SH-SY5Y (cell line): ENCODE measurements around the gene SHANK1.

Experiments
- GATA2 ChIP-seq: IDR thresholded peaks from 2 replicates; pipeline ENCODE4 v1.6.1; 2011; ENCODE audit warnings: mild to moderate bottlenecking, low read depth, low read length
- GATA3 ChIP-seq: IDR thresholded peaks from 2 replicates; pipeline ENCODE4 v1.6.1; 2011; ENCODE audit warnings: low read depth, mild to moderate bottlenecking, low read length, moderate library complexity

SHANK1 gene

DNA sequence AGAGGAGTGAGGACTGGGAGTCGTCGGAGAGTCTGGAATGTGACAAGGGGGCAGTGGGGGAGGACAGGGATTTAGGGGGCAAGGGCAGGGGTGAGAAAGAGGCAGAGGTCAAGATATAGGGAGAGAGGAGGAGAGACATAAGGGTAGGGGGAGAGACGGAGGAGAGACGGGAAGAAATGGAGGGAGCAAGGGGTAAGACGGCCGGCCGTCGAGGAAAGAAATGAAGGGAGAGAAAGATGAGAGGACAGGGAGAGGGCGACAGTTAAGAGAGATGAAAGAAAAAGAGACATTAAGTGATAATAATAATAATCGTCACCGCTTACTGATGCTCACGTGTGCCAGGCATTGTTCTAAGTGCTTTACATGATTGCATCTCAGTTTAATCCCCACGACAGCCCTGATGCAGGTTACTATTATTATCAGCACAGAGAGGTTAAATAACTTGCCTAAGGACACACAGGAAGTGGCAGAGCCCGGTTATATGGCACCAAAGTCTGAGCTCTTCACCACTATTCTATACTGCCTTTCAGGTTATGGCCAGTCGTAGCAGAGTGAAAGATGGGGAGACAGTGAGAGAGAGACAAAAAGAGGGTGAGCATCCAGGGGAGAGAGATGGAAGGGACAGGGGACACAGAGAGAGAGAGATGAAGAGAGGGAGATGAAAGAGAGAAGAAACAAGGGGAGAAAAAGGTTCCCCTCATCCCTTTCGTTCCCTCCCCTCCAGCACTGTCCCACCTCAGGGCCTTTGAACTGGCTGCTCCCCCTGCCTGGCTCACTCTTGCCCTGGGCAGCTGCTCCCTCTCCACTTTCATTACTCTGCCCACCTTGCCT is 56.7 kb downstream of the SHANK1 start:
- TF ChIP-seq GATA3 (no peak), GATA2 (no peak)

- no peak for TF ChIP-seq GATA2
- TF ChIP-seq GATA3, result no peak
Observed at GRCh38 chr19:50661766-50662650, 57.6 kb downstream of the SHANK1 start.

DNA sequence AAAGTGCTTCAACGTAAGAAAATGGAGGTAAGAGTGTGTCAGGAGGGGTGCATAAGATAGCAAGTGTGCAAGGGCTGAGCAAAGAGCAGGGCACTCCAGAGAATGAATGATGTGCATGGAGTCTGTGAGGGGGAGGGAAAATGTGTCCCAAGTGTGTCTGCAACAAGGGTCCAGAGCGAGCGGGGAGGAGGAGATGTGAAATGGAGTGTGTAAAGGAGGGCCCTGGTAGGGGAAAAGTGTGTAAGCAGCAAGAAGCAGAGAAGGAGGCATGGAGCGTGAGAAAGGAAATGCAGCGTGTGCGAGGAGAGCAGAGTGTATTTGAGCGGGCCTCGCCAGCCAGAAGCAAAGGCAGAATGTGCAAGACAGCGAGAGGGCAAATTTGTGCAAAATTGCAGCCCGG is 58.6 kb downstream of the SHANK1 start:
- no peak for TF ChIP-seq GATA2
- no peak for TF ChIP-seq GATA3

- no peak for TF ChIP-seq GATA2
- TF ChIP-seq GATA3, result no peak
Observed at GRCh38 chr19:50660088-50660366, 59.6 kb downstream of the SHANK1 start.

- no peak for TF ChIP-seq GATA3
- no peak for TF ChIP-seq GATA2
Observed at GRCh38 chr19:50659318-50660087, 60.1 kb downstream of the SHANK1 start.

DNA sequence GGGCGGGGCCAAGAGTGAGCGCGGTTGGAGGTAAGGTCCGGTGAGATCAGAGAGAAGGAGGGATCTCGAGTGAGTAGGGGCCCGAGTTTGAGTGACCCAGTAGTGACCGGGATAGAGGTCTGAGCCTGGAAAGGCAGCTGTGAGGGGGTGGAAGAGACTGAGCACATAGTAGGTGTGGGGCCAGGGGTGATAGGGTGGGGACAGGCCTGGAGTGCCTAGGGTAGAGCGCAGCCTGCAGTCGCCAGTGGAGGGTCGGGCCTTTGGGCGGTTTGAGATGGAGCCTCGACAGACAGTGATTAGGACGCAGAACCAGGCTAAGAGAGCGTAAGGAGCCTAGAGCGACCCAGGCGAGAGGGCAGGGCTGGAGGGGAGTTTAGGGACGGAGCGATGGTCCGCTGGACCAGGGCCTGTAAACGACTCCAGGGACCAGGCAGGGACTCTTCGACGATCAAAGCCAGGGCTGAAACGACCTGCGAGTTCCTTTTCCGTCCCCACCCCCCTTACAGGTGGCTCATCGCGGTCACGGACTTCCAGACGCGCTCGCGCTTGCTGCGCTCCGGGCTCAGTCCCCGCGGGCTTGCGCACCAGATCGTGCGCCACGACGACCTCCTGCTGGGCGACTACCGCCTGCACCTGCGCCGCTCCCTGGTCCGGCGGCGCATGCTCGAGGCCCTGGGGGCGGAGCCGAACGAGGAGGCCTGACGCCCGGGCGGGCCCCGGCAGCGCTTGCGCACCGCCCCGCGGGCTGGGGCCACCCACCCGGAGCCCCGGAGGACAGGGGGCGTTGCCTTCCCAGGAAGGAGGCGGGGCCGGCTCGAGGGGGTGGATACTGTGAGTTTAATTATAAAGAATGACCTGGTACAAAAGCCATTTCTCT is 60.9 kb downstream of the SHANK1 start:
- TF ChIP-seq GATA2 (no peak), GATA3 (no peak)

DNA sequence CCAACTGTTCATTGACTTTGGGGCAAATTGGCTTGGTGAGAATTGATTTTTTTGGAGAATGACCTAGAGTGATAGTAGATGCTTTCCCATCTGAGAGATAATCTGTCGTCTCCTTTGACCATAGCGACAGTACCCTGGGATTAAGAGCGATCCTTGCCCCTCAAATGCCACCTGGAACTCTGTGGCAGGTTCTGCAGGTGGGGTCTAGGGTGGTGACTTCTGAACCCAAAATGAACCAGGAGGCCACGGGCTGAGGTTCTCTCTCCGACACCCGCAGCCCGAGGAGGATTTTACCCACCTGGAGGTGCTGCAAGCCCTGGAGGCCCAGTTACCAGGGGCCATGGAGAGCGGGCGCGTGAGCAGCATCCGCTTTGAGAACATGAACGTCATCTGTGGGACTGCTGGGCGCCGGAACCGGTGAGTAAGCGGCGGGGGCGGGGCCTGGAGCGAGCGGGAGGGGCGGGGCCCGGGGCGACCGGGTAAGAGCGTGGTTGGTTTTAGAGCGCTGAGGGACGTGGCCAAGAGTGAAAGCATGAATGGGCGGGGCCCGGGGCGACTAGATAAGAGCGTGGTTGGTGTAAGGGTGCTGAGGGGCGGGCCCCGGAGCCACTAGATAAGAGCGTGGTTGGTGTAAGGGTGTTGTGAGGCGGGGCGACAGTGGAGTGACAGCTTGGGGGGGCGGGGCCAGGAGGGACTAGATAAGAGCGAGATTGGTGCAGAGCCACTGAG is 61.7 kb downstream of the SHANK1 start:
- TF ChIP-seq GATA3 (no peak), GATA2 (peak; percentile 24; the same call in 1 of the 2 replicates)

GRCh38 chr19:50657222-50657669 is 62.4 kb downstream of the SHANK1 start:
- TF ChIP-seq GATA3 (no peak), GATA2 (no peak)

GRCh38 chr19:50654882-50655281 is 64.7 kb downstream of the SHANK1 start:
- TF ChIP-seq GATA3 (no peak), GATA2 (no peak)

GRCh38 chr19:50652722-50653121 is 66.9 kb downstream of the SHANK1 start:
- TF ChIP-seq GATA3 (no peak), GATA2 (no peak)

- no peak for TF ChIP-seq GATA3
- no peak for TF ChIP-seq GATA2
Observed at GRCh38 chr19:50651174-50651573, 68.4 kb downstream of the SHANK1 start.
